ENCODE results near the gene INF2.

- TF ChIP-seq CTCF (conservative IDR thresholded peaks at IDR 0.05 in 1 of 2, IDR thresholded peaks at IDR 0.05 in 1 of 2; ENCODE audit: extremely low read depth in 1 of 2, insufficient read depth in 1 of 2, low read depth in 1 of 2, low read length in 2 of 2) (no peak), EZH2 (IDR thresholded peaks at IDR 0.05; ENCODE audit: borderline replicate concordance, low read length) (no peak)
Measured at GRCh38 chr14:104717137-104717536, 27.7 kb downstream of the INF2 start.

All from mammary epithelial cell (primary cell).